Mesenchymal stem cell (in vitro differentiated cells and primary cell): ENCODE results near the gene SNX6. TPM values are rescaled to one million over a fixed set of nuclear protein-coding genes. Genes with fewer than 3 reads are reported as not detected.
"Not testable (repeated sequence)": the region's sequence is repeated elsewhere in the genome, so short reads cannot be mapped to it uniquely, and the experiment has no call there.

Experiments
- DNase-seq: peaks from one replicate; pipeline ENCODE4 v3.0.0-alpha.2; 2013
- H2AFZ ChIP-seq: one replicate; pipeline ENCODE4 v1.6.1; 2013; ENCODE audit warnings: low read depth, mild to moderate bottlenecking, control low read depth, inconsistent platforms, low read length, moderate library complexity
- H2AK5ac ChIP-seq: 2 replicates; pipeline ENCODE4 v1.6.1; 2013; ENCODE audit warnings: low read length, moderate library complexity, mild to moderate bottlenecking, inconsistent platforms; ENCODE audit not compliant: severe bottlenecking
- H2BK120ac ChIP-seq: one replicate; pipeline ENCODE4 v1.6.1; 2013; ENCODE audit warnings: low read depth, mild to moderate bottlenecking, inconsistent platforms, low read length, moderate library complexity
- H2BK12ac ChIP-seq, 2 experiments: one replicate each; pipeline ENCODE4 v1.6.1; 2013; ENCODE audit warnings: inconsistent platforms in 2 of 2, low read length in 2 of 2, mild to moderate bottlenecking in 2 of 2, moderate library complexity in 2 of 2, control low read depth in 1 of 2
- H2BK15ac ChIP-seq: one replicate; pipeline ENCODE4 v1.6.1; 2013; ENCODE audit warnings: mild to moderate bottlenecking, low read depth, inconsistent platforms; ENCODE audit not compliant: poor library complexity, severe bottlenecking
- H2BK5ac ChIP-seq: 2 replicates; pipeline ENCODE4 v1.6.1; 2013; ENCODE audit warnings: low read depth, mild to moderate bottlenecking, low read length, control low read depth, inconsistent platforms; ENCODE audit not compliant: poor library complexity, severe bottlenecking
- H3K14ac ChIP-seq, 2 experiments: one replicate each; pipeline ENCODE4 v1.6.1; 2013; ENCODE audit warnings: inconsistent platforms in 2 of 2, low read length in 2 of 2, control low read depth in 1 of 2, mild to moderate bottlenecking in 1 of 2, moderate library complexity in 1 of 2
- H3K18ac ChIP-seq, 2 experiments: one replicate each; pipeline ENCODE4 v1.6.1; 2013; ENCODE audit warnings: inconsistent platforms in 2 of 2, low read length in 2 of 2, control low read depth in 1 of 2, low read depth in 1 of 2, mild to moderate bottlenecking in 1 of 2
- H3K23ac ChIP-seq, 2 experiments: one replicate each; pipeline ENCODE4 v1.6.1; 2013; ENCODE audit warnings: inconsistent platforms in 2 of 2, low read length in 2 of 2, mild to moderate bottlenecking in 2 of 2, moderate library complexity in 2 of 2, control low read depth in 1 of 2
- H3K27ac ChIP-seq: 2 replicates; pipeline ENCODE4 v1.5.1; 2013; ENCODE audit warnings: mild to moderate bottlenecking, moderate library complexity, low read length, control low read depth, inconsistent platforms; ENCODE audit not compliant: poor library complexity, severe bottlenecking
- H3K27me3 ChIP-seq, 2 experiments: 2 replicates each; pipeline versions ENCODE4 v1.6.1 to v1.7.0; 2013; ENCODE audit warnings: low read length in 2 of 2, mild to moderate bottlenecking in 2 of 2, moderate library complexity in 2 of 2, control low read depth in 1 of 2, inconsistent platforms in 1 of 2; ENCODE audit not compliant: control insufficient read depth in 1 of 2, insufficient read depth in 1 of 2
- H3K36me3 ChIP-seq, 2 experiments: 2 replicates each; pipeline versions ENCODE4 v1.6.1 to v1.7.0; 2013; ENCODE audit warnings: low read length in 2 of 2, control low read depth in 1 of 2, inconsistent platforms in 1 of 2, low read depth in 1 of 2, mild to moderate bottlenecking in 1 of 2; ENCODE audit not compliant: insufficient read depth in 2 of 2, control insufficient read depth in 1 of 2
- H3K4ac ChIP-seq, 2 experiments: one replicate each; pipeline ENCODE4 v1.6.1; 2013; ENCODE audit warnings: inconsistent platforms in 2 of 2, low read length in 2 of 2, mild to moderate bottlenecking in 2 of 2, moderate library complexity in 2 of 2, control low read depth in 1 of 2, low read depth in 1 of 2
- H3K4me1 ChIP-seq: 2 replicates; pipeline ENCODE4 v1.6.1; 2013; ENCODE audit warnings: low read depth, low read length, control low read depth; ENCODE audit not compliant: control insufficient read depth, insufficient read depth
- H3K4me2 ChIP-seq: 2 replicates; pipeline ENCODE4 v1.6.1; 2013; ENCODE audit warnings: low read length, mild to moderate bottlenecking, inconsistent platforms; ENCODE audit not compliant: poor library complexity, severe bottlenecking
- H3K4me3 ChIP-seq, 2 experiments: 2 replicates each; pipeline versions ENCODE4 v1.5.1 to v1.7.0; 2013; ENCODE audit warnings: low read length in 2 of 2, mild to moderate bottlenecking in 2 of 2, control low read depth in 1 of 2, low read depth in 1 of 2; ENCODE audit not compliant: insufficient read depth in 1 of 2
- H3K79me1 ChIP-seq: replicated peaks from 2 replicates; pipeline ENCODE4 v1.6.1; 2013; ENCODE audit warnings: mild to moderate bottlenecking, control low read depth, low read length, inconsistent platforms; ENCODE audit not compliant: poor library complexity, severe bottlenecking
- H3K9ac ChIP-seq: 2 replicates; pipeline ENCODE4 v1.7.0; 2013; ENCODE audit warnings: mild to moderate bottlenecking, low read length, moderate library complexity
- H3K9me3 ChIP-seq: 2 replicates; pipeline ENCODE4 v1.7.0; 2013; ENCODE audit warnings: mild to moderate bottlenecking, low read length; ENCODE audit not compliant: control insufficient read depth
- H4K8ac ChIP-seq: one replicate; pipeline ENCODE4 v1.6.1; 2013; ENCODE audit warnings: inconsistent platforms, mild to moderate bottlenecking, low read length, moderate library complexity
- H4K91ac ChIP-seq: one replicate; pipeline ENCODE4 v1.6.1; 2013; ENCODE audit warnings: mild to moderate bottlenecking, low read length, inconsistent platforms
- WGBS: methylation state at CpG from one replicate; pipeline ENCODE4 v1.1.7; 2013; ENCODE audit warnings: mixed read lengths; 5-methylcytosine and 5-hydroxymethylcytosine counted together
- small RNA-seq: library from polyadenylated mRNA; stranded (forward); fragments of <200 nt; extraction: miRNeasy Mini kit (QIAGEN cat#:217004); gene quantifications from one replicate; pipeline ENCODE3, GENCODE V24; 2013; ENCODE audit warnings: low read depth

Gene SNX6

GRCh38 chr14:34521071-34521470, 108.9 kb downstream of the SNX6 start:
- not testable (repeated sequence) for H3K23ac ChIP-seq, H2BK15ac ChIP-seq, H3K27ac ChIP-seq, H3K14ac ChIP-seq, H3K79me1 ChIP-seq, H3K4me3 ChIP-seq, H2BK12ac ChIP-seq, H3K4ac ChIP-seq, H2AK5ac ChIP-seq, H4K8ac ChIP-seq, H3K4me2 ChIP-seq, H3K9ac ChIP-seq, H2AFZ ChIP-seq, H2BK5ac ChIP-seq, DNase-seq, H3K4me1 ChIP-seq, H4K91ac ChIP-seq, H3K9me3 ChIP-seq, H3K18ac ChIP-seq, H2BK120ac ChIP-seq, H3K27me3 ChIP-seq
- peaks cover 42 to 78% of the 10 kb centered on the region in 2 experiments for H3K36me3 ChIP-seq
- WGBS: 94% methylated on average over 6 of the region's 6 CpGs

GRCh38 chr14:34520304-34520970, 109.5 kb downstream of the SNX6 start:
- H3K9ac ChIP-seq, H2AFZ ChIP-seq, H3K4me1 ChIP-seq, H2AK5ac ChIP-seq, H2BK15ac ChIP-seq, H2BK12ac ChIP-seq, H3K27me3 ChIP-seq, H3K79me1 ChIP-seq, H3K14ac ChIP-seq, H2BK5ac ChIP-seq, H3K27ac ChIP-seq, DNase-seq, H3K4ac ChIP-seq, H3K9me3 ChIP-seq, H3K4me3 ChIP-seq, H3K18ac ChIP-seq, H4K91ac ChIP-seq, H4K8ac ChIP-seq, H3K4me2 ChIP-seq, H2BK120ac ChIP-seq, H3K23ac ChIP-seq: not testable (repeated sequence)
- H3K36me3 ChIP-seq: peaks cover 44 to 78% of the 10 kb centered on the region in 2 experiments
- 94% methylated on average over 7 of the region's 7 CpGs for whole genome bisulfite sequencing

Small RNA genes lying within 50 kb of the gene (small RNA-seq; reads per million reads assigned to genes)
- gene RNU1-27P (not detected), gene RNU1-28P (not detected), gene RNU6-1261P (not detected)
